ENCODE measurements around the gene ITGA2. TPM values are rescaled to one million over a fixed set of nuclear protein-coding genes. Genes with fewer than 3 reads are reported as not detected.

Gene ITGA2
- total RNA-seq, 1 experiment from 2014 or later, result 13.6 TPM

GRCh38 chr5:53048248-53048647 is 59.1 kb downstream of the ITGA2 start:
- H3K4me3 Mint-ChIP-seq (ENCODE audit: unreplicated experiment), result no peak overlapping the region
- no peak for TF ChIP-seq CTCF (IDR thresholded peaks at IDR 0.05; ENCODE audit: insufficient read depth in 1 of 2, low read depth in 1 of 2, low read length in 1 of 2, severe bottlenecking in 1 of 2, unreplicated experiment in 1 of 2)
- H3K36me3 Mint-ChIP-seq (ENCODE audit: insufficient read depth, unreplicated experiment), result no peaks in the 10 kb centered on the region
- Histone ChIP-seq H3K27me3 (replicated peaks; ENCODE audit: control insufficient read depth, insufficient read depth, low read length) (no peaks in the 10 kb centered on the region), H3K4me1 (no peaks in the 10 kb centered on the region), H3K36me3 (ENCODE audit: control insufficient read depth, insufficient read depth, low read length) (no peaks in the 10 kb centered on the region), H3K4me3 (ENCODE audit: low read depth, low read length) (no peak overlapping the region), H3K9me3 (no peaks in the 10 kb centered on the region)
- no TSS peak for BruUV-seq (replicated peaks)
- CTCF ChIA-PET, result no interaction called here
- POLR2A ChIA-PET, result no interaction called here
- no peaks in the 10 kb centered on the region for H3K27me3 Mint-ChIP-seq (ENCODE audit: insufficient read depth, unreplicated experiment)
- H3K27ac Mint-ChIP-seq (ENCODE audit: unreplicated experiment), result no peak overlapping the region
- H3K4me1 Mint-ChIP-seq (ENCODE audit: low read depth, unreplicated experiment), result no peaks in the 10 kb centered on the region
- intact Hi-C loops (cut with micrococcal nuclease; ENCODE audit: unreplicated experiment), result no loop called here
- no peak for DNase-seq
- no peaks in the 10 kb centered on the region for H3K9me3 Mint-ChIP-seq (ENCODE audit: unreplicated experiment)

- POLR2A ChIA-PET, result no interaction called here
- no peak overlapping the region for H3K4me3 Mint-ChIP-seq (ENCODE audit: unreplicated experiment)
- CTCF ChIA-PET, result no interaction called here
These were observed 63.3 kb downstream of the ITGA2 start for GRCh38 chr5:53052499-53052898.

GRCh38 chr5:53053364-53053763 is 64.2 kb downstream of the ITGA2 start:
- Mint-ChIP-seq H3K4me1 (ENCODE audit: low read depth, unreplicated experiment) (no peaks in the 10 kb centered on the region), H3K9me3 (ENCODE audit: unreplicated experiment) (no peaks in the 10 kb centered on the region), H3K27ac (ENCODE audit: unreplicated experiment) (no peak overlapping the region), H3K4me3 (ENCODE audit: unreplicated experiment) (no peak overlapping the region), H3K36me3 (ENCODE audit: insufficient read depth, unreplicated experiment) (no peaks in the 10 kb centered on the region), H3K27me3 (ENCODE audit: insufficient read depth, unreplicated experiment) (no peaks in the 10 kb centered on the region)
- Histone ChIP-seq H3K27me3 (replicated peaks; ENCODE audit: control insufficient read depth, insufficient read depth, low read length) (no peaks in the 10 kb centered on the region), H3K4me1 (no peaks in the 10 kb centered on the region), H3K9me3 (no peaks in the 10 kb centered on the region), H3K36me3 (ENCODE audit: control insufficient read depth, insufficient read depth, low read length) (no peaks in the 10 kb centered on the region), H3K4me3 (ENCODE audit: low read depth, low read length) (no peak overlapping the region)
- DNase-seq, result no peak
- intact Hi-C loops (cut with micrococcal nuclease; ENCODE audit: unreplicated experiment), result no loop called here
- POLR2A ChIA-PET, result no interaction called here
- TF ChIP-seq CTCF (IDR thresholded peaks at IDR 0.05; ENCODE audit: insufficient read depth in 1 of 2, low read depth in 1 of 2, low read length in 1 of 2, severe bottlenecking in 1 of 2, unreplicated experiment in 1 of 2), result no peak
- CTCF ChIA-PET, result no interaction called here
- no TSS peak for BruUV-seq (replicated peaks)

More at GRCh38 chr5:53052499-53052898, 63.3 kb downstream of the ITGA2 start:
- no TSS peak for BruUV-seq (replicated peaks)
- Mint-ChIP-seq H3K36me3 (ENCODE audit: insufficient read depth, unreplicated experiment) (no peaks in the 10 kb centered on the region), H3K27me3 (ENCODE audit: insufficient read depth, unreplicated experiment) (no peaks in the 10 kb centered on the region), H3K9me3 (ENCODE audit: unreplicated experiment) (no peaks in the 10 kb centered on the region), H3K4me1 (ENCODE audit: low read depth, unreplicated experiment) (no peaks in the 10 kb centered on the region), H3K27ac (ENCODE audit: unreplicated experiment) (no peak overlapping the region)
- Histone ChIP-seq H3K4me1 (no peaks in the 10 kb centered on the region), H3K4me3 (ENCODE audit: low read depth, low read length) (no peak overlapping the region), H3K36me3 (ENCODE audit: control insufficient read depth, insufficient read depth, low read length) (no peaks in the 10 kb centered on the region), H3K9me3 (no peaks in the 10 kb centered on the region), H3K27me3 (replicated peaks; ENCODE audit: control insufficient read depth, insufficient read depth, low read length) (no peaks in the 10 kb centered on the region)
- intact Hi-C loops (cut with micrococcal nuclease; ENCODE audit: unreplicated experiment), result no loop called here
- DNase-seq, result no peak
- no peak for TF ChIP-seq CTCF (IDR thresholded peaks at IDR 0.05; ENCODE audit: insufficient read depth in 1 of 2, low read depth in 1 of 2, low read length in 1 of 2, severe bottlenecking in 1 of 2, unreplicated experiment in 1 of 2)

Data from Caco-2 (cell line).